ENCODE measurements around the gene SDK1. TPM values are rescaled to one million over a fixed set of nuclear protein-coding genes. Genes with fewer than 3 reads are reported as not detected.

SDK1 gene
- total RNA-seq, 1 donor from 2014 or later, result 225 TPM

GRCh38 chr7:3973264-3973663, 672.2 kb downstream of the SDK1 start:
- no peak for TF ChIP-seq CTCF (IDR thresholded peaks at IDR 0.05; ENCODE audit: partially characterized antibody, unreplicated experiment)
- no peak for DNase-seq
- Mint-ChIP-seq H3K4me1 (ENCODE audit: low read depth, unreplicated experiment) (peaks cover 3% of the 10 kb centered on the region), H3K27ac (ENCODE audit: unreplicated experiment) (no peak overlapping the region), H3K27me3 (ENCODE audit: unreplicated experiment) (peaks cover 15% of the 10 kb centered on the region), H3K9me3 (ENCODE audit: unreplicated experiment) (peaks cover 37% of the 10 kb centered on the region), H3K4me3 (ENCODE audit: unreplicated experiment) (no peak overlapping the region), H3K36me3 (ENCODE audit: unreplicated experiment) (peaks cover 49% of the 10 kb centered on the region)

GRCh38 chr7:3974329-3974728, 673.3 kb downstream of the SDK1 start:
- H3K27me3 Mint-ChIP-seq (ENCODE audit: unreplicated experiment), result peaks cover 16% of the 10 kb centered on the region

GRCh38 chr7:3975371-3975770, 674.3 kb downstream of the SDK1 start:
- Mint-ChIP-seq H3K4me1 (ENCODE audit: low read depth, unreplicated experiment) (peaks cover 11% of the 10 kb centered on the region), H3K36me3 (ENCODE audit: unreplicated experiment) (peaks cover 50% of the 10 kb centered on the region), H3K9me3 (ENCODE audit: unreplicated experiment) (peaks cover 35% of the 10 kb centered on the region), H3K4me3 (ENCODE audit: unreplicated experiment) (no peak overlapping the region), H3K27ac (ENCODE audit: unreplicated experiment) (peak overlapping the region; percentile 59), H3K27me3 (ENCODE audit: unreplicated experiment) (peaks cover 16% of the 10 kb centered on the region)
- TF ChIP-seq CTCF (IDR thresholded peaks at IDR 0.05; ENCODE audit: partially characterized antibody, unreplicated experiment), result no peak
- no peak for DNase-seq

More at GRCh38 chr7:3974329-3974728, 673.3 kb downstream of the SDK1 start:
- Mint-ChIP-seq H3K4me1 (ENCODE audit: low read depth, unreplicated experiment) (peaks cover 5% of the 10 kb centered on the region), H3K4me3 (ENCODE audit: unreplicated experiment) (no peak overlapping the region), H3K27ac (ENCODE audit: unreplicated experiment) (no peak overlapping the region), H3K9me3 (ENCODE audit: unreplicated experiment) (peaks cover 32% of the 10 kb centered on the region), H3K36me3 (ENCODE audit: unreplicated experiment) (peaks cover 44% of the 10 kb centered on the region)
- TF ChIP-seq CTCF (IDR thresholded peaks at IDR 0.05; ENCODE audit: partially characterized antibody, unreplicated experiment), result no peak
- DNase-seq, result no peak

GRCh38 chr7:3977391-3977790, 676.3 kb downstream of the SDK1 start:
- Mint-ChIP-seq H3K4me3 (ENCODE audit: unreplicated experiment) (no peak overlapping the region), H3K9me3 (ENCODE audit: unreplicated experiment) (peaks cover 37% of the 10 kb centered on the region), H3K27me3 (ENCODE audit: unreplicated experiment) (peaks cover 16% of the 10 kb centered on the region), H3K36me3 (ENCODE audit: unreplicated experiment) (peaks cover 52% of the 10 kb centered on the region), H3K27ac (ENCODE audit: unreplicated experiment) (peak overlapping the region; percentile 40), H3K4me1 (ENCODE audit: low read depth, unreplicated experiment) (peaks cover 9% of the 10 kb centered on the region)
- DNase-seq, result no peak
- no peak for TF ChIP-seq CTCF (IDR thresholded peaks at IDR 0.05; ENCODE audit: partially characterized antibody, unreplicated experiment)

GRCh38 chr7:3978839-3979238, 677.8 kb downstream of the SDK1 start:
- Mint-ChIP-seq H3K27ac (ENCODE audit: unreplicated experiment) (no peak overlapping the region), H3K4me3 (ENCODE audit: unreplicated experiment) (no peak overlapping the region), H3K4me1 (ENCODE audit: low read depth, unreplicated experiment) (peaks cover 14% of the 10 kb centered on the region), H3K36me3 (ENCODE audit: unreplicated experiment) (peaks cover 63% of the 10 kb centered on the region), H3K9me3 (ENCODE audit: unreplicated experiment) (peaks cover 32% of the 10 kb centered on the region), H3K27me3 (ENCODE audit: unreplicated experiment) (peaks cover 16% of the 10 kb centered on the region)
- no peak for TF ChIP-seq CTCF (IDR thresholded peaks at IDR 0.05; ENCODE audit: partially characterized antibody, unreplicated experiment)
- no peak for DNase-seq
